Measurements from ENCODE around the gene NKX2-4. TPM values are rescaled to one million over a fixed set of nuclear protein-coding genes. Genes with fewer than 3 reads are reported as not detected.

The NKX2-4 gene
- total and polyA plus RNA-seq, 2 of the 4 experiments (the other 2 are of a cell fraction) = not detected

Small RNA genes lying within 50 kb of the gene (microRNA-seq; reads per million reads assigned to microRNA genes)
- not detected for gene RN7SKP140 (ENCODE audit: insufficient read depth, insufficient read length)

Small RNA genes lying within 50 kb of the gene (small RNA-seq; reads per million reads assigned to genes)
- gene RN7SKP140 = 0 reads per million in 5 experiments

Other genes starting within 250 kb of the NKX2-4 start
- 70.8 and 99.2 TPM in 2 replicates for gene XRN2, start 94.2 kb downstream of the NKX2-4 start, total RNA-seq (2012; rRNA removed)
- gene XRN2, start 94.2 kb downstream of the NKX2-4 start, polyA plus RNA-seq (2012; rRNA removed) = 49.5 and 58.1 TPM in 2 replicates
- gene NKX2-2, start 116.5 kb upstream of the NKX2-4 start, total RNA-seq (2012; rRNA removed) = not detected in 2 replicates
- gene NKX2-2, start 116.5 kb upstream of the NKX2-4 start, polyA plus RNA-seq (2012; rRNA removed) = not detected in 2 replicates

Data from IMR-90 (cell line).